HTR-8/SVneo (cell line): ENCODE measurements around the gene CXorf65.

Experiments
- DNase-seq: peaks from one replicate; pipeline ENCODE4 v3.0.0; 2011; ENCODE audit warnings: low spot score, mixed read lengths; ENCODE audit not compliant: insufficient read length
- FAIRE-seq: peaks from 2 replicates; lab custom pipeline; 2011; peaks lifted over from hg19 to GRCh38; lab: Jason Lieb, UNC

The CXorf65 gene

DNA sequence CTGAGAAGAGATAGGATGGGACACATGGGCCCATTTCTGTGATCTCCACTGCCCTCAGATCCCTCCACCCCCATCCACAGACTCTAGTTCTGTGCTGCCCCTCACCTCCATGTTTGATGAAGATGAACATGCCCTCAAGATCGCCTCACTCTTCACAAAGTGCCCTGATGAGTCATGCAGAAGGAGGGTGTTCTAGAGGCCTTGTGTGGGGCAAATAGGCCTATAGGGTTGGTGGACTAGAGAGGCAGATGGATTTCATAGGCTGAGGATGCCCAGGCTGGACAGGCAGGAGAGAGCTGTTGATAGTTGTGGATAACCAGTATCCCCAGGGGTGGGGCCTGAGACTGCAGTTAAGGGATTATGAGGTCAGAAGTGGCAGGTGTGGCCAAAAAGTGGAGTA is at the start of gene CXorf65:
TSS of gene CXorf65 (minus strand) at position 314 of the 400 bp plus-strand sequence. CDS start at position 130, 184 bp downstream.
- DNase-seq (no peak), FAIRE-seq (no peak)

- no peak for DNase-seq
- no peak for FAIRE-seq
These were observed 48.1 kb upstream of the CXorf65 start for GRCh38 chrX:71154641-71155040.

- no peak for DNase-seq
- FAIRE-seq: no peak
These were observed 47.7 kb upstream of the CXorf65 start for GRCh38 chrX:71154196-71154595.

DNA sequence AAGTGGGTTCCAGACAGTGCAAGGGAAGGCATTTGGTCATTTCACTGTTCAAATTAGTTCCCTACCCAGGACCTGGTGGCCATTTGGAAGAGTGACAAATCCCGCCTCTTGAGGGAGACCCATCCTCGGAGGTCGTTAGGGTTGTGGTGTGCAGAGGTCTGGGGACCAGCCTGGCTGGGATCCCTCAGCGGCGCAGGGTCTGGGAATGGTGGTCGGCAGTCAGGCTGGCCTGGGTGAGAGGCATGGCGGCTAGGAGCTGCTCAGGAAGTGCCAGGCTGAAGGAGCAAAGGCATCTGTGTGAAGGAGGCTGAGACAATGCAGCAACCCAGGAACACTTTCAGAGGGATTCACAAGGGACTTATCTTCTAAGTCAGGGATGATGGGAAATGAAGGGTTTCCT is 44.8 kb upstream of the CXorf65 start:
- FAIRE-seq: peak; percentile 16

DNA sequence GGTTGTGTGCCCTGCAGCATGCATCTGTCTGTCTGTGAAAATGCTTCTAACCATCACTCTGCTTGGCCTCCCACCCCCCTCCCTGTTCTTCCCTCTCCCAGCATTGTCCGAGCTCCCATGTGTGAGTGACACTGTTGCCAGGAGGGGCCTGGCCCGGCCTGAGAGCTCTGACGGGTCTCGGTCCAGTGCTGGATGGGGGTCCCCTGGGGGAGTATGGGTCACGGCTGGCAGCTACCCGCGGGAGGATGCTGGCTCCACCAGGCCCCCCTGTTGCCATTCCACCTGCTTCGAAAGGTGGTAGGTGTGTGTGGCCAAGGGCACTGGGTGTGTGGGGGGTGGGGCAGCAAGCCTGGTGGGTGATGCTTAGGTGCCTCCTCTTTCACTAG is 41.7 kb upstream of the CXorf65 start:
- FAIRE-seq: no peak
- no peak for DNase-seq

More for the DNA sequence above, 44.8 kb upstream of the CXorf65 start:
- no peak for DNase-seq

DNA sequence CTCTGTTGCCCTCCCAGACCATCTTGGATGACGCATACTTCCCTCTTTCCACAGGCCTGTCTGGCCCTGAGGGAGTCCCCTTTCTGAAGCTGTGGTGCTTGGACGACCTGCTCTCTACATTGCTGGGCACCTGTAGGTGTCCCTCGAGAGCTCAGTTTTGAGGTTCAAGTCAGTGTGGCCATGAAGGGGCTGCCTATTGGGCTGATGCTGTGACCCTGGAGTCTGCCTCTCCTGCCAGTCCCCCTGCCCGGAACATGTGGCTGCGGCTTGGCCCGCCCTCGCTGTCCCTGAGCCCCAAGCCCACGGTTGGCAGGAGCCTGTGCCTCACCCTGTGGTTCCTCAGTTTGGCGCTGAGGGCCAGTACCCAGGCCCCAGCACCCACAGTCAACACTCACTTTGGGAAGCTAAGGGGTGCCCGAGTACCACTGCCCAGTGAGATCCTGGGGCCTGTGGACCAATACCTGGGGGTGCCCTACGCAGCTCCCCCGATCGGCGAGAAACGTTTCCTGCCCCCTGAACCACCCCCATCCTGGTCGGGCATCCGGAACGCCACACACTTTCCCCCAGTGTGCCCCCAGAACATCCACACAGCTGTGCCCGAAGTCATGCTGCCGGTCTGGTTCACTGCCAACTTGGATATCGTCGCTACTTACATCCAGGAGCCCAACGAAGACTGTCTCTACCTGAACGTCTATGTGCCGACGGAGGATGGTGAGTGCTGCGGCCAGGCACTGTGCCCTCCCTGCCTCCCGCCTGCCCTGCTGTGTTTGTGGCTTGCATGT is 41.1 kb upstream of the CXorf65 start:
- FAIRE-seq (no peak), DNase-seq (no peak)

DNA sequence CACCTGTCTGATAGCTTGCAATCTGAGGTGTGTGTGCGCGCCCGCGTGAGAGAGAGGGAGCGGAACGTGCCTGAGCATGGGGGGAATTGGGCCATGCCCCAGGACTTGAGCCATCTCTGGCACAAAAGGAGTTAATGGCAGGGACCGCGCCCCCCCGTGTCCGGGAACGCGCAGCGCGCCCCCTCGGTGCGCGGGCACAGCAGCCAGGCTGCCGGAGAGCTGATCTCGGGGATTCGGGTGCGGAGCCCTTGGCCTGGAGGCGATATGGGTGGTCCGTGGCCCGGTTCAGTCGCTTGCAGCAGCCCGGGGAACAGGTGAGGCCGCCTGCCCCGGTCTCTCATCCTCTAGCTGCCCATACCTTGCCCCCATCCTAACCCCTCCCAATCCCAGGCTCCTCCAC is 38.1 kb upstream of the CXorf65 start, which contains the start of gene NLGN3:
TSS of gene NLGN3 (plus strand) at position 191 of the 400 bp plus-strand sequence. CDS start 2,909 bp downstream, outside the sequence.
- FAIRE-seq (no peak), DNase-seq (no peak)

DNA sequence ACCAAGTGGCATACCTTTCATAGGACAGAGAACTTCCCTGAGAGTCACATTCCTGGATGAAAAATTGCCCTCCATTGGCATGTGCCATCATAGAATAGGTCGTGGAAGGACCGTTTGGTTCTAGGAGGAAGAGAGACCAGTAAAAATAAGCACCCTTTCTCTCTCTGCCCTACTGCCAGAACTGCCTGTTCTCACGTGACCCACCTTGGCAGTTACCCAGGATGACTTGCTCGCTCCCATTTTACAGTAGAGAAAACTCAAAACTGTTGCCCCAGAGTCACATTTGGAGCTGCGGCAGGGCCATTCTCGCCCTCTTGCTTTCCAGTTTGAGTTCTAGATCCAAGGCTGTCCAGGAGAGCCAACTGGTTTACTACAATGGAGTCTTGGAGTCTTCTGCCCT is 37.0 kb upstream of the CXorf65 start:
- no peak for FAIRE-seq

GRCh38 chrX:71140440-71140839 is 33.9 kb upstream of the CXorf65 start:
- FAIRE-seq (no peak), DNase-seq (no peak)

More for the DNA sequence above, 37.0 kb upstream of the CXorf65 start:
- no peak for DNase-seq

DNA sequence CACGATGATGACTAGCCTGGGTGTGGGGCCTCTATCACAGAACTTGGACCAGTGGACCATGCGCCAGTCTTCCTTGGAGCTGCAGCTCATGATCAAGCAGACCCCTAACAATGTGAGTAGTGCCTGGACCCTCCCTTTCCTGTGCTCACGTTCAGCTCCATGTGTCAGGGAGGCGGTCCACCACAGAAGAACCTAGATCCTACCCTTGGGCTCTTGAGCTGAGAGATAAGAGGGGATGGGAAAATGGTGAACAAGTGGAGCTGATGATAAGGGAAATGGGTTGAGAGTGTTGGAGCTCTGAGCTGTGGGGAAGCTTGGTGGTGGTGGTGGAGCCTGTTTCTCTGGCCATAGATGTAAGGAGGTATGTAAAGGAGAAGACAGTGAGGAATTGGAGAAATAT is 25.0 kb upstream of the CXorf65 start:
- FAIRE-seq (no peak), DNase-seq (no peak)

GRCh38 chrX:71128915-71129765 is 22.6 kb upstream of the CXorf65 start:
- DNase-seq (peak; percentile 66), FAIRE-seq (peak; percentile 89)

GRCh38 chrX:71128166-71128833 is 21.8 kb upstream of the CXorf65 start:
- DNase-seq (no peak), FAIRE-seq (peak; percentile 59)

DNA sequence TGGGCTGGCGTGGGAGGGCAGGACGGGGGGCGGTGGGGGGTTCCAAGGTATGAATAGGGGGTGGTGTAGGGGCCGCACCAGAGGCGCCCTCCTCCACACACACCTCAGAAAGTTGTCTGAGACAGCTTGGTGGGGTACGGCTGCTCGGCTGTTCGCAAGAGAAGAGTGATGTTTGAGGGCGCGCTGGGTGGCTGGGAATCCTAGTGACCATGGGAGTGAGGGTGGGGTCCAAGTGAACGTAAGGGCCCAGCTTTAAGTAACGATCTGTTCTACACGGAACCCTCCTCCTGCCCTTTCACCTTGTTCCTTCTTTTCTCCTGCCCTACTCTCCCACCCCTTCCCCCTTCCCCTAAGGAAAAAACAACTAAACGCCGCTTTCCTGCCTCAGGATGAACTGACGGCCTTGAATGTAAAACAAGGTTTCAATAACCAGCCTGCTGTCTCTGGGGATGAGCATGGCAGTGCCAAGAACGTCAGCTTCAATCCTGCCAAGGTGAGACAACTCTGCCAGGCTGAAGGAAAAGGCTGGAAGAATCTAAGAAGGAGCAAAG is 12.5 kb upstream of the CXorf65 start:
- peak; percentile 74 for FAIRE-seq
- DNase-seq: no peak

GRCh38 chrX:71118032-71118984 is 11.8 kb upstream of the CXorf65 start, which contains the start of gene MED12:
Gene MED12, plus strand, starts transcription at chrX:71118596. Its CDS starts 159 bp downstream, at chrX:71118755.
- DNase-seq (peak; percentile 89), FAIRE-seq (peak; percentile 97)

GRCh38 chrX:71117358-71117757 is 10.8 kb upstream of the CXorf65 start:
- FAIRE-seq (no peak), DNase-seq (no peak)

DNA sequence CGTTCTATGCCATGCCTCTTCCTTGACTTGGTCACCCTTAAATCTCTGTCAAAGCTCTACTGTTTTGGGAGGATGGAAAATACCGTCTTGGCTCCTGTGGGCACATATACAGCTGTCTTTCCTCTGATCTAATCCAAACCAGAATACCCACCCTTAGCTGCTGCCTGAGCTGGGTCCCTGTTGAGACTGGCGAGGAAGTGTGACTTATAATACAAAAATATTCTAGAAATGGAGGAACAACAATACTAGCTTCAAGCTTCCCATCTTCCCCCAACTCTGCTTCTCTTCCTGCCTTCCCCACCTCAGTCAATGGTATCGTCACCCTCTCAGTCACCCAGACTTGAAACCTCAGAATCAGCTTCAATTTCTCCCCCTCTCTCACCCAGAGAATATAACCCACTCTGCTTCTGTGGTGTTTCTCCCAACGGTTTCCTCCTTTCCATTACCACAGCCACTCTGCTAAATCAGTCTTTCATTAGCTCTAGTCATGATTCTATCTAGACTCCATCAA is 5.4 kb upstream of the CXorf65 start:
- DNase-seq: no peak
- no peak for FAIRE-seq

GRCh38 chrX:71111141-71111843 is 4.8 kb upstream of the CXorf65 start, which contains the start of gene IL2RG:
Gene IL2RG, minus strand, starts transcription at chrX:71111577. Its CDS starts 38 bp downstream, at chrX:71111539.
- FAIRE-seq (peak; percentile 4), DNase-seq (no peak)

- DNase-seq (no peak), FAIRE-seq (no peak)
These were observed 2.5 kb upstream of the CXorf65 start for GRCh38 chrX:71109051-71109450.
